Upper lobe of left lung (tissue), 4 donors: ENCODE results near the gene CA10.

Experiments
- CTCF ChIP-seq, 6 experiments: fragments of 450-650 bp in 4 of 6; fragments of 200-600 bp in 2 of 6; sonication (generic) in 2 of 6; IDR thresholded peaks; one replicate each; pipeline ENCODE4 v1.5.1; 2016 to 2019; ENCODE audit warnings: antibody characterized with exemption in 6 of 6
- EP300 ChIP-seq, 4 donors: sonication (generic); formaldehyde crosslinking; IDR thresholded peaks; one replicate each; pipeline ENCODE4 v1.5.1; 2017; ENCODE audit warnings: antibody characterized with exemption in 4 of 4, control low read depth in 2 of 4
- POLR2A ChIP-seq, 4 donors: fragments of 450-650 bp; IDR thresholded peaks; one replicate each; pipeline ENCODE4 v1.5.1; 2016 to 2017; ENCODE audit warnings: antibody characterized with exemption in 4 of 4, mild to moderate bottlenecking in 2 of 4
- POLR2AphosphoS5 ChIP-seq, 2 donors: sonication (generic); formaldehyde crosslinking; IDR thresholded peaks; one replicate each; pipeline ENCODE4 v1.5.1; 2017; ENCODE audit warnings: antibody characterized with exemption in 2 of 2

GRCh38 chr17:51683291-51683690, 475.2 kb downstream of the CA10 start:
- no peak for TF ChIP-seq POLR2A (IDR thresholded peaks at IDR 0.05)
- no peak for TF ChIP-seq CTCF (IDR thresholded peaks at IDR 0.05)
- no peak for TF ChIP-seq EP300 (IDR thresholded peaks at IDR 0.05)
- no peak for TF ChIP-seq POLR2AphosphoS5 (IDR thresholded peaks at IDR 0.05)
